Measurements from ENCODE around the gene CDON. TPM values are rescaled to one million over a fixed set of nuclear protein-coding genes. Genes with fewer than 3 reads are reported as not detected.

Gene CDON
- total and polyA plus RNA-seq, 2 of the 13 experiments (the other 11 are each of a cell fraction or from before 2014, with no cell fraction given): 9.6 to 12.8 TPM

DNA sequence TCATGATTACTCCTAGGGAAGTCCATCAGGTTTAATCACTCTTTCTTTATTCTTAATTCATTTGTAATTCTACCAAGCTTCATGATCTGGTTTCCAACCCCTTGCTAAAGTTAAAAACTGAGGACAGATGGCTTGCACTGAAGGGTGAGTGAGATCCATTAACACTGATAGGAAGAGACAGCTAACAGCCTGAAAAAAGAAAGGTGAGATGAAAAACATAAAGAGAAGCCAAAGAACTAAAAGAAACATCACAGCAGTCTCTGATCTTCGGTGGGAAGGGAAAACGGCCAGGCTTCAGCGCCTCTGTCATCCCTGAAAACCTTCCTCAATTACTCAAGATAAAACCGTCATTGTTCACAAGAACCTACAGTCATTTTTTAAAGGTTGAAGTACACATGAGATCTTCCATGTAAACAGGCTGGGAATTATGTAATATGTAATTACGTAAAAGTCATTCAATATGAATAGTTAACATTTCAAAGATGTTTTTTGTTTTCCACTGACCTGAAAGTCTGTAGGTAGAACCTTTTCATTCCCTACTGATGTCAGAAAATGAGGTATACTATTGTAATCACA, 75.5 kb downstream of the CDON start (continued):
- TF ChIP-seq ZBTB7B (CRISPR knock-in tag; IDR thresholded peaks at IDR 0.05) (no peak), ZNF747 (CRISPR knock-in tag; IDR thresholded peaks at IDR 0.05; ENCODE audit: borderline replicate concordance) (no peak), SIX4 (CRISPR knock-in tag; IDR thresholded peaks at IDR 0.05) (no peak), JDP2 (CRISPR knock-in tag; IDR thresholded peaks at IDR 0.05; ENCODE audit: borderline replicate concordance) (no peak), ZKSCAN5 (CRISPR knock-in tag; IDR thresholded peaks at IDR 0.05) (no peak), ZNF383 (CRISPR knock-in tag; IDR thresholded peaks at IDR 0.05; ENCODE audit: borderline replicate concordance) (no peak), FOXK2 (IDR thresholded peaks at IDR 0.05) (no peak), HHEX (CRISPR knock-in tag; IDR thresholded peaks at IDR 0.05) (no peak), FOXA3 (CRISPR knock-in tag; IDR thresholded peaks at IDR 0.05) (peak; percentile 84), HES4 (CRISPR knock-in tag; IDR thresholded peaks at IDR 0.05; ENCODE audit: borderline replicate concordance) (no peak), NFIC (IDR thresholded peaks at IDR 0.05; ENCODE audit: low read length) (0 out of 2 replicates have a peak, but pooled peaks have one; percentile 21), CCAR2 (optimal IDR thresholded peaks at IDR 0.05; ENCODE audit: low read depth, low read length) (no peak), ZNF572 (CRISPR knock-in tag; IDR thresholded peaks at IDR 0.05) (no peak), SUZ12 (IDR thresholded peaks at IDR 0.05; ENCODE audit: low read depth, low read length) (no peak), MBD4 (IDR thresholded peaks at IDR 0.05; ENCODE audit: borderline replicate concordance, low read length) (no peak), ZNF225 (CRISPR knock-in tag; IDR thresholded peaks at IDR 0.05) (no peak), MAZ (IDR thresholded peaks at IDR 0.05; ENCODE audit: borderline replicate concordance, low read depth, low read length) (no peak), MAZ (CRISPR knock-in tag; IDR thresholded peaks at IDR 0.05; ENCODE audit: low read depth) (no peak), SALL1 (CRISPR knock-in tag; IDR thresholded peaks at IDR 0.05) (no peak), RBM22 (optimal IDR thresholded peaks at IDR 0.05; ENCODE audit: low read length) (no peak)
- TF ChIP-seq, protein P1, sequence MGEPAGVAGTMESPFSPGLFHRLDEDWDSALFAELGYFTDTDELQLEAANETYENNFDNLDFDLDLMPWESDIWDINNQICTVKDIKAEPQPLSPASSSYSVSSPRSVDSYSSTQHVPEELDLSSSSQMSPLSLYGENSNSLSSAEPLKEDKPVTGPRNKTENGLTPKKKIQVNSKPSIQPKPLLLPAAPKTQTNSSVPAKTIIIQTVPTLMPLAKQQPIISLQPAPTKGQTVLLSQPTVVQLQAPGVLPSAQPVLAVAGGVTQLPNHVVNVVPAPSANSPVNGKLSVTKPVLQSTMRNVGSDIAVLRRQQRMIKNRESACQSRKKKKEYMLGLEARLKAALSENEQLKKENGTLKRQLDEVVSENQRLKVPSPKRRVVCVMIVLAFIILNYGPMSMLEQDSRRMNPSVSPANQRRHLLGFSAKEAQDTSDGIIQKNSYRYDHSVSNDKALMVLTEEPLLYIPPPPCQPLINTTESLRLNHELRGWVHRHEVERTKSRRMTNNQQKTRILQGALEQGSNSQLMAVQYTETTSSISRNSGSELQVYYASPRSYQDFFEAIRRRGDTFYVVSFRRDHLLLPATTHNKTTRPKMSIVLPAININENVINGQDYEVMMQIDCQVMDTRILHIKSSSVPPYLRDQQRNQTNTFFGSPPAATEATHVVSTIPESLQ (CRISPR knock-in tag; conservative IDR thresholded peaks at IDR 0.05): no peak
- TF ChIP-seq, protein P2, sequence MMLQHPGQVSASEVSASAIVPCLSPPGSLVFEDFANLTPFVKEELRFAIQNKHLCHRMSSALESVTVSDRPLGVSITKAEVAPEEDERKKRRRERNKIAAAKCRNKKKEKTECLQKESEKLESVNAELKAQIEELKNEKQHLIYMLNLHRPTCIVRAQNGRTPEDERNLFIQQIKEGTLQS (CRISPR knock-in tag; IDR thresholded peaks at IDR 0.05): no peak
- TF ChIP-seq, protein P3, sequence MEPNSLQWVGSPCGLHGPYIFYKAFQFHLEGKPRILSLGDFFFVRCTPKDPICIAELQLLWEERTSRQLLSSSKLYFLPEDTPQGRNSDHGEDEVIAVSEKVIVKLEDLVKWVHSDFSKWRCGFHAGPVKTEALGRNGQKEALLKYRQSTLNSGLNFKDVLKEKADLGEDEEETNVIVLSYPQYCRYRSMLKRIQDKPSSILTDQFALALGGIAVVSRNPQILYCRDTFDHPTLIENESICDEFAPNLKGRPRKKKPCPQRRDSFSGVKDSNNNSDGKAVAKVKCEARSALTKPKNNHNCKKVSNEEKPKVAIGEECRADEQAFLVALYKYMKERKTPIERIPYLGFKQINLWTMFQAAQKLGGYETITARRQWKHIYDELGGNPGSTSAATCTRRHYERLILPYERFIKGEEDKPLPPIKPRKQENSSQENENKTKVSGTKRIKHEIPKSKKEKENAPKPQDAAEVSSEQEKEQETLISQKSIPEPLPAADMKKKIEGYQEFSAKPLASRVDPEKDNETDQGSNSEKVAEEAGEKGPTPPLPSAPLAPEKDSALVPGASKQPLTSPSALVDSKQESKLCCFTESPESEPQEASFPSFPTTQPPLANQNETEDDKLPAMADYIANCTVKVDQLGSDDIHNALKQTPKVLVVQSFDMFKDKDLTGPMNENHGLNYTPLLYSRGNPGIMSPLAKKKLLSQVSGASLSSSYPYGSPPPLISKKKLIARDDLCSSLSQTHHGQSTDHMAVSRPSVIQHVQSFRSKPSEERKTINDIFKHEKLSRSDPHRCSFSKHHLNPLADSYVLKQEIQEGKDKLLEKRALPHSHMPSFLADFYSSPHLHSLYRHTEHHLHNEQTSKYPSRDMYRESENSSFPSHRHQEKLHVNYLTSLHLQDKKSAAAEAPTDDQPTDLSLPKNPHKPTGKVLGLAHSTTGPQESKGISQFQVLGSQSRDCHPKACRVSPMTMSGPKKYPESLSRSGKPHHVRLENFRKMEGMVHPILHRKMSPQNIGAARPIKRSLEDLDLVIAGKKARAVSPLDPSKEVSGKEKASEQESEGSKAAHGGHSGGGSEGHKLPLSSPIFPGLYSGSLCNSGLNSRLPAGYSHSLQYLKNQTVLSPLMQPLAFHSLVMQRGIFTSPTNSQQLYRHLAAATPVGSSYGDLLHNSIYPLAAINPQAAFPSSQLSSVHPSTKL (CRISPR knock-in tag; IDR thresholded peaks at IDR 0.05): peak; percentile 78
- TF ChIP-seq, protein P4, sequence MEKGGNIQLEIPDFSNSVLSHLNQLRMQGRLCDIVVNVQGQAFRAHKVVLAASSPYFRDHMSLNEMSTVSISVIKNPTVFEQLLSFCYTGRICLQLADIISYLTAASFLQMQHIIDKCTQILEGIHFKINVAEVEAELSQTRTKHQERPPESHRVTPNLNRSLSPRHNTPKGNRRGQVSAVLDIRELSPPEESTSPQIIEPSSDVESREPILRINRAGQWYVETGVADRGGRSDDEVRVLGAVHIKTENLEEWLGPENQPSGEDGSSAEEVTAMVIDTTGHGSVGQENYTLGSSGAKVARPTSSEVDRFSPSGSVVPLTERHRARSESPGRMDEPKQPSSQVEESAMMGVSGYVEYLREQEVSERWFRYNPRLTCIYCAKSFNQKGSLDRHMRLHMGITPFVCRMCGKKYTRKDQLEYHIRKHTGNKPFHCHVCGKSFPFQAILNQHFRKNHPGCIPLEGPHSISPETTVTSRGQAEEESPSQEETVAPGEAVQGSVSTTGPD (CRISPR knock-in tag; IDR thresholded peaks at IDR 0.05): no peak

Data from HepG2 (cell line).